Measurements from ENCODE around the gene RBP5. TPM values are rescaled to one million over a fixed set of nuclear protein-coding genes. Genes with fewer than 3 reads are reported as not detected.

Gene RBP5
- total and polyA plus RNA-seq, 10 of the 15 experiments (the other 5 are each of a cell fraction or from before 2014, with no cell fraction given), result 0.11 to 1.1 (median 0.31) TPM; not detected in 4

GRCh38 chr12:7125632-7126227, 3.0 kb downstream of the RBP5 start:
- Histone ChIP-seq H3K4me2 (ENCODE audit: control insufficient read depth, insufficient read depth) (no peak overlapping the region), H3K27me3 (replicated peaks in 1 of 2; ENCODE audit: control insufficient read depth in 2 of 2, insufficient read depth in 2 of 2, low read length in 1 of 2) (no peaks in the 10 kb centered on the region), H3K27ac (ENCODE audit: control insufficient read depth, insufficient read depth) (no peak overlapping the region), H3K9me3 (replicated peaks; ENCODE audit: control insufficient read depth, insufficient read depth, low read length) (no peaks in the 10 kb centered on the region), H3K79me2 (ENCODE audit: control insufficient read depth, insufficient read depth, low read length) (no peaks in the 10 kb centered on the region), H3K4me1 (ENCODE audit: control insufficient read depth, insufficient read depth, low read length) (peaks cover 3% of the 10 kb centered on the region), H3K9ac (ENCODE audit: control insufficient read depth, insufficient read depth, low read length) (no peak overlapping the region), H3K36me3 (ENCODE audit: control insufficient read depth in 2 of 2, insufficient read depth in 2 of 2, low read length in 1 of 2) (no peaks in the 10 kb centered on the region; a peak in 1 of 4 replicates), H4K20me1 (ENCODE audit: control insufficient read depth, insufficient read depth) (no peaks in the 10 kb centered on the region), H3K4me3 (no peak overlapping the region), H2AFZ (ENCODE audit: control insufficient read depth, low read depth, low read length) (no peak overlapping the region)
- RAD21 ChIA-PET (ENCODE audit: unreplicated experiment), result no interaction called here
- FAIRE-seq (no peak), DNase-seq (ENCODE audit: low read depth, low spot score) (no peak), ATAC-seq (no peak)
- POLR2A ChIA-PET, result interaction anchor here (0.7 to 0.9 kb wide), 3 partner anchors 13 to 655 kb away, joined by 3 to 4 read pairs (median 3); no protein-coding TSS in a partner anchor
- 86% methylated on average over 4 of the region's 4 CpGs for WGBS (ENCODE audit: insufficient coverage, insufficient replicate concordance, low lambda C conversion rate, missing lambda C conversion rate)
- BruUV-seq (replicated peaks), result no TSS peak
- CTCF ChIA-PET, result interaction anchor here (1.5 to 5.1 kb wide), 3 partner anchors 13 to 19 kb away, joined by 3 to 21 read pairs (median 6); no protein-coding TSS in a partner anchor
- SMC1A ChIA-PET (ENCODE audit: uncharacterized antibody, unreplicated experiment), result interaction anchor here (0.7 to 1.2 kb wide), 3 partner anchors 9 to 19 kb away, joined by 3 to 4 read pairs (median 3); no protein-coding TSS in a partner anchor
- intact Hi-C loops (cut with micrococcal nuclease; ENCODE audit: unreplicated experiment) (no loop called here), in situ Hi-C loops (cut with MboI) (no loop called here)
- no peak for TF ChIP-seq TCF3 (IDR thresholded peaks at IDR 0.05; ENCODE audit: borderline replicate concordance, insufficient read depth, low read depth, low read length)
- no peak for TF ChIP-seq CREM (IDR thresholded peaks at IDR 0.05; ENCODE audit: low read depth)
- no peak for TF ChIP-seq ZNF207 (IDR thresholded peaks at IDR 0.05; ENCODE audit: borderline replicate concordance)
- no peak for TF ChIP-seq HDAC2 (IDR thresholded peaks at IDR 0.05)
- TF ChIP-seq STAT3 (IDR thresholded peaks at IDR 0.05; ENCODE audit: low read depth, low read length), result no peak
- no peak for TF ChIP-seq TCF12 (IDR thresholded peaks at IDR 0.05; ENCODE audit: low read depth, low read length)
- TF ChIP-seq RUNX3 (IDR thresholded peaks at IDR 0.05; ENCODE audit: low read length), result no peak
- TF ChIP-seq HDGF (IDR thresholded peaks at IDR 0.05), result no peak
- no peak for TF ChIP-seq SMAD1 (IDR thresholded peaks at IDR 0.05; ENCODE audit: low read depth, partially characterized antibody)
- no peak for TF ChIP-seq KAT2A (conservative IDR thresholded peaks at IDR 0.05; ENCODE audit: control insufficient read depth, low read depth, low read length)
- no peak for TF ChIP-seq RB1 (IDR thresholded peaks at IDR 0.05; ENCODE audit: borderline replicate concordance)
- no peak for TF ChIP-seq SMAD5 (IDR thresholded peaks at IDR 0.05; ENCODE audit: low read depth)
- no peak for TF ChIP-seq ZBTB33 (IDR thresholded peaks at IDR 0.05)
- no peak for TF ChIP-seq ZSCAN29 (IDR thresholded peaks at IDR 0.05)
- TF ChIP-seq RELA (IDR thresholded peaks at IDR 0.05; ENCODE audit: borderline replicate concordance, partially characterized antibody), result no peak
- no peak for TF ChIP-seq HDAC6 (IDR thresholded peaks at IDR 0.05; ENCODE audit: unreplicated experiment)
- no peak for TF ChIP-seq SMC3 (IDR thresholded peaks at IDR 0.05; ENCODE audit: borderline replicate concordance, low read length)
- no peak for TF ChIP-seq RFX5 (IDR thresholded peaks at IDR 0.05; ENCODE audit: low read depth, low read length)
- TF ChIP-seq WRNIP1 (IDR thresholded peaks at IDR 0.05; ENCODE audit: borderline replicate concordance, low read depth, low read length), result no peak
- TF ChIP-seq BCLAF1 (IDR thresholded peaks at IDR 0.05), result no peak
